Stimulated activated CD4-positive, alpha-beta T cell treated with anti-CD3 and anti-CD28 coated beads, Interleukin-1b, Interleukin-23, amount 100 ng/mL, for 24 hours (primary cell): ENCODE data around the gene AFF3.

ENCODE experiments used
- DNase-seq, 4 experiments: peaks; one replicate each; pipeline ENCODE4 v3.0.0-alpha.2; 2020; ENCODE audit warnings: low read depth in 4 of 4, low spot score in 1 of 4

AFF3 gene

DNA sequence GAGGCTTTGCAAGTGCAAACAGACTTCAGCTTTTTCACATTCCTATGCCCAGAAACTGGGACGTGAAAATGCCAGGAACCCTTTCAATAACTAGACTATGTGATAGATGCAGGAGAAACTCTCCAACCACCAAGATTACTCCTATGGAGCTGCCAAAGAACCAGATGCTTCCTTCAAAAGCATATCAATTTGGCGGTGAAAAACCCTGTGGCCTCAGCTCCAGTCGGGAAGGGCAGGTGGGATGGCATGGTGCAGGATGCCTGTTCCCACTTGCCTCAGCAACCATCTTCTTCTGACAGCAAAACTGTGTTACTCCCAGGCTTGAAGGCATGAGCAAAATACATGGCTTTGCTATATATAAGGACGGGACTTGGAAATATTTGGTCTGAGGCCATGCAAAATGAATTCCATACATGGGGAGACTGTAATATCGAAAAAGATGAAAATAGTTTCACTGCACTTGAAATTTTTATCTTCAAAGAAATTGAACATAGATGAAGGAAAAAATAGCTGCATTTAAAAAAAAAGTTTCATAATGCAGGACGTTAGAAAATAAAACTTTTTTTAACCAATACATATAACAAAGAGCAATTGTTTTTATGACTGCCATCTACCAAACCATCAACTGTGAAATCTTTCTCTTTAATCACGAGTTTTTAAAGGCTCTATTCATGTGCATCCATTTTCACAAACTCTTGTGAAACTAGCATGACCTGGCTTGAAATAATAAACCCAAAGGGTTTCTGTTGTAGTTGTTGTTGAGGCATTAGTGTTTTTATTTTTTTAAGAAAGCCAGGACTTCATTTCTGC is 99.1 kb downstream of the AFF3 start:
- no peak for DNase-seq

DNA sequence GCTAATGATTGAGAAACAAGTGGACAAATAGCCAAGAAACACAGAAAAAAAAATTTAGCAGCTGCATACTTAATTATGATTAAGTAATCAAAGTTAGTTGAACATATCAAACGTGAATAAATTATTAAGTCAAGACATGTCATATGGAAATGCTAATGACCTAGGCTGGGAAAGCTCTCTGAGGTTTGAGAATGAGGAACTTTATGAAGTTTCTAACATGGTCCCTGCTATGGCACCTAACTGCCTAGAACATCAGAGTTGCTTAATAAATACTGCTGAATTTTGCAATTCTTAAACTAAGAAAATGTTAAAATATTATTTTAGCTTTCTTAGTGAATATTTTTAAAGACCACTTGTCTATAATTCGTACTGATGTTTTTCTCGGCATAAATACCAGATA is 99.8 kb downstream of the AFF3 start:
- DNase-seq = no peak

DNA sequence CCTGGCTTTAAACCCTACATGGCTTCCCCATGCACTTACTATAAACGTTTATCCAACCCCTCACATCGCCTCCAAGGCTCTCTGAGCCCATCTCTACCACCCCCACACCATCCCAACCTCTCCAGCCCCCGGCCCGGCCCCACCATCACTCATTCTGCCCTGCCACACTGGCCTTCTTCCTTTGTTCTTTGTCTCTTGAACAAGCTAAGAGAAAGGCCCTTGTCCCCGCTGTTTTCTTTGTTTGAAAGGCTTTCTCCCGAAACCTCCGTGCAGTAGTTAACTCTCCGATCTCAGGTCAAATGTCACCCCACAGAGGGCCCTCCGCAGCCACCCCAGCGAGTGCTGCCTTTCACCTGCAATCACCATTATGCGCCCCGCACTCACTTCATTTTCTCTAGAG is 100.4 kb downstream of the AFF3 start:
- DNase-seq = no peak

DNA sequence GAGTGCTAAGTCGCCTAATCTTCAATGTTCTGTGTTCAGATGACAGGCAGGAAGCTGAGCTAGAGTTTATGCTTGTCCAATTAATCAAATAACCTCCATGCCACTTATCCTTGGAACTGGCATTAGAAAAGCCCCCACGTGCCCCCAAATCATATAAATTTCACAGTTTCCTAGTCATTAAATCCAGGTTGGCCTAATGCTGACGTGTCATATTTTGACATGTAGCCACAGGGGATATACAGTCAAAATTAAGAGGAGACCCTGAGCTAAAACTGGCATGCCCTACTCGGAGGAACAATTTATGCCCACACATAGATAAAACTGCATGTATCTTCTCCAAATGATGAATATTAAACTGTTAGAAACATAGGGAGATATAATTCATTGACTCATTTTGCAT is 101.0 kb downstream of the AFF3 start:
- no peak for DNase-seq

DNA sequence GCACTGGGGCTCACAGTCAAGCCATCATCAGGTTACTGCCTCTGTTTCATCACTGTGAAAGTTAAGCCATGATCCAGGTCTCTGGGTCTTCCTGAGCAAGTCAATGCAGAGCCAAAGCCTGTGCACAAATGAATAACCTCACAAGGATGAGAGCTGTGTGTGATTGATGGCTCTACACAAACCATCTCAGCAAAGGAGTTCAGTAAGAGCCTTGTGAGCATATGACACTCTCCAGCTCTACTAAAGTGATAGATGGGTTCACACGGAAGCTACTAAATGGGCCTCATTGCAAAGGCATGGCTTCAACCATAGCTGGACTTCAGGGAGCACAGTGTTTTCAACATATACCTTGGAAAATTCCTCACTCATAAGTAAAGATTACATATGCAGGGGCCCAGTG is 101.5 kb downstream of the AFF3 start:
- no peak for DNase-seq

DNA sequence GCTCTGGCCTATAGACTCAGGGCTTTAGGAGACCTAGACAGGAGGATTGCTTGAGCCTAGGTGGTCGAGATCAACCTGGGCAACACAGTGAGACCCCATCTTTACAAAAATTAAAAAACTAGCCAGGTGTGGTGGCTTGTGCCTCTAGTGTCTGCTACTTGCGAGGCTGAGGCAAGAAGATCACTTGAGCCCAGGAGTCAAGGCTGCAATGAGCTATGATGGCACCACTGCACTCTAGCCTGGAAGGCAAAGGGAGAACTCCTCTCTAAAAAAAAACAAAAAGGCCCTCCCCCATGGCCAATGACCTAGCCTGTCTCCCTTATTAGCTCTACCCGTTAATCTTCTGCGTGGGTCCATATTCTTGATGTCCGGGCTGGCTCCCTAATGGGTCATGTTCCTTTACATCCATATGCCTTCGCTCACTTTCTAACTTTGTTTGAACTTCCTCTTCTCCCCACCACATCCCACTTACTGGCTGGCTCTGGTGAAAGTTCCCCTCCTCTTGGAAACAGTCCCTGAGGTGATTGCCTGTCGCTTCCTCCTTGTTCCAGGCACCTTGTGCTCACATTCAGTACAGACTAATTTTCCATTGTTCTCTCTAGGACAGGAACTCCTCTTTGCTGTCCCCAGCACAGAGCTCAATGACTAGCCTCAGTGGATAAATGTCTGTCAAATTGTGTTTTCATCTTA is 103.0 kb downstream of the AFF3 start:
- DNase-seq = no peak

DNA sequence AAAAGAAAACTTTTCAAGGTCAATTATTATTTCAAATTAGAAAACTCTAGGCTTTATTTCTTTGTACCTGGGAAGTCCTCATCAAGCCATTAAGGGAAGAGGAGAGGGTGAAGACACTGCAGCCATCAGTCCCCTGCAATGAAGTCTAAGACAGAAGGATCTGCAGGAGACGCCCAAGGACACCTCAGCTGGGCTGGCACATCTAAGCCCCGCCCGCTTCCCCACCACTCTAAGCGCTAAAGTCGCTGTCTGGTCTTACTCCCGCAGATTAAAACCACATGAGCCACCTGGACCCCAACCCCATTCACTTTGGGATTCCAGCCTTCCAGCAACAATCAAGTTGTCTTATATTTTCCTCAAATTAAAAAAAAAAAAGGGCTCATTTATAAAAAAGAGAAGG is 104.4 kb downstream of the AFF3 start:
- no peak for DNase-seq

DNA sequence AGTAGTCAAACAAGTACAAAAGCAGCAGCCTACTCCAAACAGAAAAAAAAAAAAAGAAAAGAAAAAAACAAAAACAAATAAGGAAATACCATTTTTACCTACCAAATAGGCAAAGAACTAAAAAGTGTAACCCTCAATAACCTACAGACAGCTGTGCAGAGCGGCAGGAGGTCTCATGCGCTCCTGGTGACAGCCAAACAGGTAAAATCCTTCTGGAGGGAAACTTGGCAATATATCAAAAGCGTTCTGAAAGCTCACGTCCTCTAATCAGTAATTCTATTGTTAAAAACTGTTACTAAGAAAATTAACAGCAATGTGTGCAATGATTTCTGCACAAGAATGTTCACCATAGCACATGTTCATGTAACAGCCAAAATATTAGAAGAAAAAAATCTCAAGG is 105.6 kb downstream of the AFF3 start:
- DNase-seq = no peak

DNA sequence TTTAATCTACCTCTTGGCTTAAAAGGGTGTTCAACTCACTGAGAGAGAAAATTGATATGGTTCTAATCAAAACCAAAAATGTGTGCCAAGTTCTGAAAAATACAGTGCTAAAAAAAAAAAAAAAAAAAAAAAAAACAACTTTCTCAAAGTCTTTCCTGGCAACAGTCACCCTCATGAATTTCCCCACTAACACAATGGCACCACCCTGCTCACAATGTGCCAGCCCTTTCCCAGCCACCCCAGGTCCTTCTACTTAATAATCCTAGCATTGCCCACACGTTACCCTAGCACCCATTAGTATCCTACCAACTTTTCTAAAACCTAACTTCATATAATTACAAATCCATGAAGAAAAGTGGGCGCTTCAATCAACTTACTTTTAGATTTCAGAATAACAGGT is 106.4 kb downstream of the AFF3 start:
- no peak for DNase-seq

DNA sequence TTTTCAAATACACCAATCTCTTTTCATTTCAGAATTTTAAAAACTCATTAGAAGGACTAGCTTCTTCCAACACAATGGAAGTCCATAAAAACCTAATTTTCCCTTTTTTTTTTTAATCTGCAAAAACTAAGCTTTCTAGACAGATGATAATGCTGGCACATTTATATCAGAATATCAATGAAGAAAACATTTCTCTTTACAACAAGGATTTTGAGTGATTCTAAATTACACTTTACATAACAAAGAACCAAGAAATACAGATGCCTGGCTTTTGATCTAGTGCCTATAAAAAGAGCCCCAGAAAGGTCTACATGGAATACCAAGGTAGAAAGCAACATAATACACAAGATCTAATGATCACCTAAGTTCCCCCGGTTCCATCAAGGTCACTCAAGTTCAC is 108.0 kb downstream of the AFF3 start:
- DNase-seq = no peak

DNA sequence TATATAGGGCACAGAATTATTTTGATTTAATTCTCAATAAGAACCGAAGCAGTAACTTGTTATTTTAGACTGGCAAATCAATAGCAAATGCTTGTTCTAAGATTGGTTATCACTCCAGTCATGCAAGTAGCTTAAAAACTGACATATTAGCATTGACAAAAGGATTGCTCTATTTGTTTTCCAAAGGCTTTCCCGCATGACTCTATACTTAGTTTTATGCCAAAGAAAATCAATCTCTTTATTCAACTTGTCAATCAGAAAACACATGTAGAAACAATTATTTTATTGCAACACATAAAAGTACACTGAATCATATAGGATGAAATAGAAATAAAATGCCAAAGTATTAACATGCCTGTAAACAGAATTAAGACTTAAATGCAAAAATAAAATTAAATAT is 108.4 kb downstream of the AFF3 start:
- no peak for DNase-seq

DNA sequence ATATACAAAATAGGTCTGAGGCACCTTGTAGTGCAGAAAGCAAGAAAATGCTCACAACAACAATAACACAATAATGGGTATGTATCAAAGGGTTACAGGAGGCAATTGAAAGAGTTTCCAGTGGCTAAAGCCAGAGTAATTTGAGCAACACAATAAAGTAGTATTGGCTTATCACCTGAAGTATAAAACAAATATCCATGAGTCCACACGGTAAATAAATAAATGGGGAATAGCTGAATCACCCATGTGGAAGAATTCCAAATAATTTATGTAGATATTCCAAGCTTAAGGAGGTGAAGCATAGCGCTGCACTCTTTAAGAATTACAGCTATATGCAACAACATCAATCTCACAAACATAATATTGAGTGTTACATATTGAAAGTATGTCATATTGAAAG is 110.8 kb downstream of the AFF3 start:
- DNase-seq = no peak

DNA sequence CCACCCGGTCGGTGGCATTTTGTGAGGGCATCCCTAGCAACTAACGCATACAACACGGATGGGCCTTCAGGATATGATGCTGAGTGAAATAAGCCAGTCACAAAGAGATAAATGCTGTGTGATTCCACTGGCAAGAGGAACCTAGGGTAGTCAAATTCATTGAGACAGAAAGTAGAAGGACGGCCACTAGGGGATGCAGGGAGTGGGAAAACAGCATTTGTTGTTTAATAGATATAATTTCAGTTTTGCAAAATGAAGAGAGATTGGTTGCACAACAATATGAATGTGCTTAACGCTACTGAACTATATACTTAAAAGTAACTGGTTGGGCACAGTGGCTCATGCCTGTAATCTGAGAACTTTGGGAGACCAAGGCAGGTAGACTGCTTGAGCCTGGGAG is 112.9 kb downstream of the AFF3 start:
- DNase-seq = no peak

DNA sequence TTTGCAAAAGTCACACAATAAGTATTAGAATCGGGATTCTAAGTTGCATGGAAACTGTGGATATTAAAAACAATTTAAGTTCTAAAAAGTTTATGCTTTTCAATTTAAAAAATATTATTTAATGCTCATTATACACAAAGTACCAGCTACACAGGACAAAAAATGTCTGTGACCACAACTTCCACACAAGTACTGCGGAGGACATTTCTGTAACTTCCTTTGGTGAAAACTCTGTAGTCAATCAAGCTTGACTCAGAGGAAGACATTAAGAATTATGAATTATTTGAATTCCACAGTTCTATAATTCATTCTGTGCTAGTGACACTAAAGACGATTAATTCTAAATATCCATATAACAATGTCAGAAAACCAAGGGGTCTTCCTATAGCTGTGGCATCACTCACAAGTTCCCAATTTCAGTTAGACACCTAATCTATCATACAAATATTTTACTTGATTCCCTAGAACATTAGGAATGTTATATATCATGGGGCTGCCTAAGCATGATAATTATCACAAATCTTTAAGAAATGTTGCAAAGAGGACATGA is 120.5 kb downstream of the AFF3 start:
- no peak for DNase-seq

DNA sequence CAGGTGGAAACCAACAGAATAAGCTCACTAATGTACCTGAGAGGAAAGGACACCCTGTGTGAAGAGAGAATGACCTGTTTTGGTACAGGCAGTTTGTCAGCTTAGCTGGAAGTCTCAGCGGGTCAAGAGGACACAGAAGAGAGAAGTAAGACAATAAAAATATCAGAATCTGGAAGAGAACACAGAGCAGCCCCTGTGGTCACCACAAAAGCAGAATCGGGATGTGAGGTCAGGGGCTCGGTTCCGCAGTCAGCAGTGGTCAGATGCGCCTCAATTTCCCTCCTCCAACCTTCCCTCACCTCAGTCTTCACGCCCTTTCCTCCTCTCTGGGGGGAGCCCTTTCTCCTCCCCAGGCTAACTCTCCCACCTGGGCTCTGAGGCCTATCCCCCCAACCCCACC is 122.9 kb downstream of the AFF3 start:
- no peak for DNase-seq

DNA sequence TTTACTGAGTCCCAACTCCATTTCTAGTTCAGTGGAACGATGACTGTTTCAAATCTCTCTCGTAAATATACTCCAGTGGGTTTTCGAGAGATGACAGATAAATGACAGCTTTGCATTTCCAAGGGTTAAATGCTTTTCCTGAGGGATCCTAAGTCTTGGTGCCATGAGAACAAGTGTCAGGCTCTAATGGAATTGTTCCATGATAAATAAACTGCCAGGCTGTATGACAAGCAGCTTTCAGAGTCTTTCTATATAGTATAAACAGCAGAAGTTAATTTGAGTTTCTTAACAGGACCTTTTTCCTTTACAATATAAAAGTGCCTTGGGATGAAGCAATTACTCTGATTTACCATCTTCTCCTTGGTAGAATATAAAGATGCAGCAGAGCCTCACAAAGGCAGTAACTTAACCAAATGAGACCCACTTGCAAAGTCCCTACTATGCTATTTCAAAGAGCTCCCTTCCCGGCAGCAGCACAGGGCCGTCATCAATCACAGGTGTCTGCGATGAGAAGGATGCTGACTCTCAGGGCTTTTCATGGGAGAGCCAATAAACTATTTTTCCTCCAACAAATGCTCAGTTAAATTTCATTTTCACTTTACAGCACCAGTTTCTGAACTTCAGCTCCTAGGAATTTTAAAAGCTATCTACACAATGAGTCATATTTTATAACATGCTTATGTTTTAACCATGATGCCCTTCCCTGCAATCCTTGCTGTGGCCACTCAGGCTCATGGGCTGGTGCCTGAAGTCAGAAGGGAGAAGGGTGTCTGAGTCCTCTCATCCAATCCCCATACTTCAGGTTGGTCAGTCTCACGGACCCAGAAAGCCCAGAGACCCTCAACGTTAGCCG is 123.8 kb downstream of the AFF3 start:
- no peak for DNase-seq

DNA sequence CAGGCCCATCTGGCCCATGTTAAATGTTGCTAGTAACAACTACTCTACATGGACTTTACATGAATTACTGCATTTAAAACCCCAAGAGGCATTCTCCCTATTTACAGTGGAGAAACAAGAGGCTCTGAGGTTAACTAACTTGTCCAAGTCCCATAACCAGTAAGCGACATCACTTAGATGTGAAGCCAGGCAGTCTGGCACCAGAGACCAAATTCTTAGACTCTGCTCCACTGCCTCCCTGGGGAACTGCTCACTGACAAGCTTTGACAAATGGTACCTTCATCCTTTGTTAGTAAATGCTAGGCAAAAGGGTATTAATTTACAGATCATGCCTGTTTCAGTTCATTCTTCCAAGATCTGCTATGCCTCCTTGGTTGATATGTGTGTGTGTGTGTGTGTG is 124.8 kb downstream of the AFF3 start:
- no peak for DNase-seq

DNA sequence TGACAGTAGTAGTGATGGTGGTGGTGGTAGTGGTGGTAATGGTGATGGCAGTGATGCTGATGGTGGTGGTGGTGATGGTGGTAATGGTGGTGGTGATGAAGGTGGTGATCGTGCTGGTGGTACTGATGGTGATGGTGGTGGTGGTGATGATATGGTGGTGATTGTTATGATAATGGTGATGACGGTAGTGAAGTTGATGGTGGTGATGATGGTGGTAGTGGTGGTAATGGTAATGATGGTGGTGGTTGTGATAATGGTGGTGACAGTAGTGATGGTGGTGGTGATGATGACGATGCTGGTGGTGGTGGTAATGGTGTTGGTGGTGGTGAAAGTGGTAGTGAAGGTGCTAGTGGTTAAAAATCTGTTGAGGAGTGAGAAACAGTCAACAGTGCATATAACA is 125.6 kb downstream of the AFF3 start:
- no peak for DNase-seq

DNA sequence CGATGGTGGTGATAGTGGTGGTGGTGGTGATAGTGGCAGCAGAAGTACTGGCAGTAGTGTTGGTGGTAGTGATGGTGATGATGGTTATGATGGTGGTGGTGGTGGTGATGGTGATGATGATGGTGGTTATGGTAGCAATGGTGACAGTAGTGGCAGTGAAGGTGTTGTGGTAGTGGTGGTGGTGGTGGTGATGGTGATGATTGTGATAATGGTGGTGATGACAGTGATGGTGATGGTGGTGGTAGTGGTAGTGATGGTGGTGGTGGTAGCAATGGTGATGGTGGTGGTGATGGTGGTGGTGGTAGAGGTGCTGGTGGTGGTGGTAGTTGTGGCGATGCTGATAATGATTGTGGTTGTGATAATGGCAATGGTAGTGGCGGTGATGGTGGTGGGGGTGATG is 126.5 kb downstream of the AFF3 start:
- DNase-seq = no peak

DNA sequence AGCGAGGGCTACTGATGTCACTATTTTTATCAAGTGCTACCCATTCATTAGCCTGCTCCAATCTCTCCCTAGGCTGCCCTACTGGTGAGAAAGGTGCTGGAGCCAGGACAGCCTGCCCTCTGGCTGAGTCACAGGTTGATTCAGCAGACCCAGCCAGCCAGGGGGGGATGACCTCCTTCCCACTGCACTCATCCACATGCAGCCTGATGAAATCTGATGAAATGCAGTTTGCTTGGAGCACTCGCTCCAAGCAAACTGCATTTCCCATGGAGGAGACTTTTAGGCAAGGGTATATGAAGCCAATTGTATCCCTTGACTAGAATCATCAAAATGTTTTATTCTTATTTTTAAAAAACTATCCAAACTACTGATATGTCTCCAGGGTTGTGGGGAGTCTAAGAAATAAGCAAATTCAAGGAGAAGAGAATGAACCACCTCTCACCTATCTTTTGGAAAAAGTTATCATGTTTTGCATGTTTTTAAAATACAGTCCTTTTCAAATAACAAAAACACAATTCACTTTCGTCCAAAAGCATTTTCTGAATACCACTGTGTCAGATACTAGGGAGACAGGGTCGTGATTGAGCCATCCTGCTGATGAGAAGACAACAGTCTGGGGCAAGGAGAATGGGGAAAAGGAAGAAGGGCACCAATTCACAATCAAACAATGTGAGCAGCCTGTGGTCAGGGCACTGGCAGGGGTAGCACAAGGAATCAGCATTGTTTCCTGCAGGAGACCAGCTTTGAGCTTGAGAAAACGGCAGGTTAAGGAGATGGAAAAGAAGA is 128.3 kb downstream of the AFF3 start:
- no peak for DNase-seq

DNA sequence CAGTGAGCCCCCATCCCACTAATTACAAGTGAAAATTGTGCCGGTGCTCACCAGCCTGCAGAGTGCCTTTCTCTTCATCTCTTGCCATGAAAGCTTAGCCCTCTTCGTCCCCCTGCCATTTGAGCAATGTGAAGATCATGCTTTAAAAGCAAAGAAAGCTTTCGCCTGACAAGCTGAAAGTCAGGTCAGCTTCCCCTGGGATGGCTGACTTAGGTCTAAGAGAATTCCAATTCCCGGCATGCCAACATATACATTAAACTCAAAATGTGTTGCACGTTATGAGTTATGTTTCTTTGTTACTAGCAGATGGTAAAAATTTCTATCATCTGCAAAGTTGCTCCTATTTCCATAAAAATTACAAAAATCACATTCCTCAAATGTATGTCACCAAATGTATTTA is 129.8 kb downstream of the AFF3 start:
- DNase-seq = no peak
